Neural progenitor cell (in vitro differentiated cells): ENCODE results near the gene ARID5B.

ENCODE experiments used
- EZH2 ChIP-seq: fragments of 200-600 bp; sonication (generic); IDR thresholded peaks from 2 replicates; pipeline ENCODE4 v1.6.1; 2017; ENCODE audit warnings: antibody characterized with exemption, mild to moderate bottlenecking, moderate library complexity
- TF ChIP-seq, protein P1 (sequence below): fragments of 200-600 bp; sonication (generic); IDR thresholded peaks from 2 replicates; pipeline ENCODE4 v1.5.1; 2017; ENCODE audit warnings: antibody characterized with exemption, mild to moderate bottlenecking

GRCh38 chr10:62019013-62019684 is 117.7 kb downstream of the ARID5B start:
- TF ChIP-seq, protein P1, sequence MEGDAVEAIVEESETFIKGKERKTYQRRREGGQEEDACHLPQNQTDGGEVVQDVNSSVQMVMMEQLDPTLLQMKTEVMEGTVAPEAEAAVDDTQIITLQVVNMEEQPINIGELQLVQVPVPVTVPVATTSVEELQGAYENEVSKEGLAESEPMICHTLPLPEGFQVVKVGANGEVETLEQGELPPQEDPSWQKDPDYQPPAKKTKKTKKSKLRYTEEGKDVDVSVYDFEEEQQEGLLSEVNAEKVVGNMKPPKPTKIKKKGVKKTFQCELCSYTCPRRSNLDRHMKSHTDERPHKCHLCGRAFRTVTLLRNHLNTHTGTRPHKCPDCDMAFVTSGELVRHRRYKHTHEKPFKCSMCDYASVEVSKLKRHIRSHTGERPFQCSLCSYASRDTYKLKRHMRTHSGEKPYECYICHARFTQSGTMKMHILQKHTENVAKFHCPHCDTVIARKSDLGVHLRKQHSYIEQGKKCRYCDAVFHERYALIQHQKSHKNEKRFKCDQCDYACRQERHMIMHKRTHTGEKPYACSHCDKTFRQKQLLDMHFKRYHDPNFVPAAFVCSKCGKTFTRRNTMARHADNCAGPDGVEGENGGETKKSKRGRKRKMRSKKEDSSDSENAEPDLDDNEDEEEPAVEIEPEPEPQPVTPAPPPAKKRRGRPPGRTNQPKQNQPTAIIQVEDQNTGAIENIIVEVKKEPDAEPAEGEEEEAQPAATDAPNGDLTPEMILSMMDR = no peak
- no peak for TF ChIP-seq EZH2
